Mesothelial cell of epicardium (in vitro differentiated cells): ENCODE measurements around the gene CHD2. TPM values are rescaled to one million over a fixed set of nuclear protein-coding genes. Genes with fewer than 3 reads are reported as not detected.
A peak's percentile ranks its signal among the peaks of the same experiment; 100 is the strongest.

Source experiments
- DNase-seq, 2 experiments: peaks; one replicate each; pipeline ENCODE4 v3.0.0; 2021; ENCODE audit warnings: low spot score in 2 of 2; ENCODE audit not compliant: unreplicated experiment in 2 of 2
- H3K27ac Mint-ChIP-seq: 2 replicates; pipeline ENCODE4 v1.8.0; 2021; ENCODE audit warnings: mixed read lengths
- H3K27me3 Mint-ChIP-seq: 2 replicates; pipeline ENCODE4 v1.8.0; 2021; ENCODE audit warnings: low read depth, mixed read lengths
- H3K36me3 Mint-ChIP-seq: 2 replicates; pipeline ENCODE4 v1.8.0; 2021; ENCODE audit warnings: mixed read lengths
- H3K4me1 Mint-ChIP-seq: 2 replicates; pipeline ENCODE4 v1.8.0; 2021; ENCODE audit warnings: mixed read lengths
- H3K4me3 Mint-ChIP-seq: 2 replicates; pipeline ENCODE4 v1.8.0; 2021; ENCODE audit warnings: mild to moderate bottlenecking, moderate library complexity, mixed read lengths
- H3K9me3 Mint-ChIP-seq: 2 replicates; pipeline ENCODE4 v1.8.0; 2021; ENCODE audit warnings: mixed read lengths
- total RNA-seq: library from RNA; stranded (reverse); gene quantifications from 3 replicates; pipeline ENCODE4 v1.2.1, GENCODE V29; 2021
- TF ChIP-seq, protein P1 (sequence below): fragments of 200-600 bp; sonication (generic); IDR thresholded peaks from one replicate; pipeline ENCODE4 v1.5.0; 2021; ENCODE audit warnings: antibody characterized with exemption; ENCODE audit not compliant: unreplicated experiment

CHD2 gene
- total RNA-seq, 1 donor from 2014 or later: 178 TPM

GRCh38 chr15:92886815-92887214 is 13.3 kb upstream of the CHD2 start:
- H3K4me1 Mint-ChIP-seq: peaks cover 42% of the 10 kb centered on the region
- peak overlapping the region; percentile 94 for H3K27ac Mint-ChIP-seq
- H3K9me3 Mint-ChIP-seq: peaks cover 3% of the 10 kb centered on the region
- peak overlapping the region; percentile 92 for H3K4me3 Mint-ChIP-seq
- H3K27me3 Mint-ChIP-seq: no peaks in the 10 kb centered on the region
- DNase-seq: no peak
- TF ChIP-seq, protein P1, sequence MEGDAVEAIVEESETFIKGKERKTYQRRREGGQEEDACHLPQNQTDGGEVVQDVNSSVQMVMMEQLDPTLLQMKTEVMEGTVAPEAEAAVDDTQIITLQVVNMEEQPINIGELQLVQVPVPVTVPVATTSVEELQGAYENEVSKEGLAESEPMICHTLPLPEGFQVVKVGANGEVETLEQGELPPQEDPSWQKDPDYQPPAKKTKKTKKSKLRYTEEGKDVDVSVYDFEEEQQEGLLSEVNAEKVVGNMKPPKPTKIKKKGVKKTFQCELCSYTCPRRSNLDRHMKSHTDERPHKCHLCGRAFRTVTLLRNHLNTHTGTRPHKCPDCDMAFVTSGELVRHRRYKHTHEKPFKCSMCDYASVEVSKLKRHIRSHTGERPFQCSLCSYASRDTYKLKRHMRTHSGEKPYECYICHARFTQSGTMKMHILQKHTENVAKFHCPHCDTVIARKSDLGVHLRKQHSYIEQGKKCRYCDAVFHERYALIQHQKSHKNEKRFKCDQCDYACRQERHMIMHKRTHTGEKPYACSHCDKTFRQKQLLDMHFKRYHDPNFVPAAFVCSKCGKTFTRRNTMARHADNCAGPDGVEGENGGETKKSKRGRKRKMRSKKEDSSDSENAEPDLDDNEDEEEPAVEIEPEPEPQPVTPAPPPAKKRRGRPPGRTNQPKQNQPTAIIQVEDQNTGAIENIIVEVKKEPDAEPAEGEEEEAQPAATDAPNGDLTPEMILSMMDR: no peak
- H3K36me3 Mint-ChIP-seq: peaks cover 42% of the 10 kb centered on the region

DNA sequence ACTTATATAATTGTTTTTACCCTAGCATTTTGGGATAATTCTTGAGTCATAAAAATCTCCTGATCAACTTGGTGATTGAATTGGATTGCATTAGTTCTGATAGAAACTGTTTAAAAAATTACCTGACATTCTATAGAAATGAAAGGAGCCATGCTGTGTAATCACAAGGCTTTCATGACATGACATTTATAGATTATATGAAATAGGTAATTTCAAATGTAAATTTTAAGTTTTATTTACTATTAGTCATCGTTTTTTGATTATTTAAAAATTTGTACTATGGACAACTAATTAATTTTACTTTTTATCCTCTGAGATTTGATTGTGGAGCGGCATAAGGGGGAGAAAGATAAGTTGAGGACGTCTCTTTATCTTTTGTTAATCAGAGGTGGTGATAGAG is 12.3 kb upstream of the CHD2 start:
- Mint-ChIP-seq H3K27ac (peak overlapping the region; percentile 79), H3K4me3 (no peak overlapping the region), H3K36me3 (peaks cover 48% of the 10 kb centered on the region), H3K27me3 (no peaks in the 10 kb centered on the region), H3K4me1 (peaks cover 37% of the 10 kb centered on the region), H3K9me3 (peaks cover 3% of the 10 kb centered on the region)
- TF ChIP-seq, protein P1: no peak
- no peak for DNase-seq

- H3K27ac Mint-ChIP-seq: peak overlapping the region; percentile 57
- TF ChIP-seq, protein P1: no peak
- DNase-seq: no peak
- H3K9me3 Mint-ChIP-seq: peaks cover 3% of the 10 kb centered on the region
- no peaks in the 10 kb centered on the region for H3K27me3 Mint-ChIP-seq
- peaks cover 53% of the 10 kb centered on the region for H3K36me3 Mint-ChIP-seq
- H3K4me3 Mint-ChIP-seq: no peak overlapping the region
- peaks cover 37% of the 10 kb centered on the region for H3K4me1 Mint-ChIP-seq
These were observed 10.6 kb upstream of the CHD2 start for GRCh38 chr15:92889390-92890107.

GRCh38 chr15:92891533-92892200 is 8.5 kb upstream of the CHD2 start:
- Mint-ChIP-seq H3K36me3 (peaks cover 55% of the 10 kb centered on the region), H3K4me1 (peaks cover 29% of the 10 kb centered on the region), H3K4me3 (no peak overlapping the region), H3K9me3 (peaks cover 3% of the 10 kb centered on the region), H3K27ac (peak overlapping the region; percentile 79), H3K27me3 (no peaks in the 10 kb centered on the region)
- TF ChIP-seq, protein P1: no peak
- no peak for DNase-seq

DNA sequence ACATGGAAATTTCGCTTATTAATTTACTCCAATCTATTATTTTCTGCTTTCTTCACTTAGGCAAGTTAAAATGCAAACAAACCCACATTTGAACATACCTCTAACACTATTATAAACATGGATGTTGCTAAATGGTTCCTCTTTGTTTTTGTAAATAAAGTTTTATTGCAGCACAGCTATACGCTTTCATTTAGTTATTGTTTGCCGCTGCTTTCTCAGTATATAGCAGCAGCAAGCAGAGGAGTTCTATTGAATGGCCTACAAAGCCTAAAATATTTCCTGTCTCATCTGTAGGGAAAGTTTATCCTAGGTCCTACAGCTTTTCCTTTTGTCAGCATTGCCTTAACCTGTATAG is 7.9 kb upstream of the CHD2 start:
- Mint-ChIP-seq H3K36me3 (peaks cover 52% of the 10 kb centered on the region), H3K27me3 (no peaks in the 10 kb centered on the region), H3K27ac (peak overlapping the region; percentile 34), H3K4me3 (no peak overlapping the region), H3K4me1 (peaks cover 28% of the 10 kb centered on the region), H3K9me3 (peaks cover 3% of the 10 kb centered on the region)
- DNase-seq: no peak
- TF ChIP-seq, protein P1: no peak
